SU-DHL-6 (cell line): ENCODE measurements around the gene AFAP1L1.
A peak's percentile ranks its signal among the peaks of the same experiment; 100 is the strongest.

Source experiments
- H2AFZ ChIP-seq: fragments of 200-600 bp; sonication (generic); 2 replicates; pipeline ENCODE4 v1.6.1; 2014; ENCODE audit warnings: low read depth, mild to moderate bottlenecking, moderate library complexity, mixed read lengths, antibody characterized with exemption, low read length; ENCODE audit not compliant: severe bottlenecking
- H3F3A ChIP-seq: fragments of 200-600 bp; shearing (Covaris generic); 2 replicates; pipeline ENCODE4 v1.6.0; 2016; ENCODE audit warnings: antibody characterized with exemption, mild to moderate bottlenecking; ENCODE audit not compliant: insufficient read depth
- H3K27ac ChIP-seq: fragments of 200-600 bp; sonication (generic); 2 replicates; pipeline ENCODE4 v1.5.1; 2016; ENCODE audit warnings: low read depth, mild to moderate bottlenecking, low read length, moderate library complexity, mixed read lengths
- H3K27me3 ChIP-seq: fragments of 200-600 bp; sonication (generic), shearing (Covaris generic); 2 replicates; pipeline ENCODE4 v1.6.0; 2014; ENCODE audit warnings: mild to moderate bottlenecking, low read length
- H3K36me3 ChIP-seq: fragments of 200-600 bp; sonication (generic); 2 replicates; pipeline ENCODE4 v1.6.1; 2014; ENCODE audit warnings: mild to moderate bottlenecking, low read length, mixed read lengths
- H3K4me2 ChIP-seq: fragments of 300-600, 200-600 bp; shearing (Covaris generic), sonication (generic); 2 replicates; pipeline ENCODE4 v1.6.0; 2014; ENCODE audit warnings: low read length, low read depth, mild to moderate bottlenecking; ENCODE audit not compliant: poor library complexity, severe bottlenecking
- H3K4me3 ChIP-seq: fragments of 200-600 bp; sonication (generic); 2 replicates; pipeline ENCODE4 v1.5.1; 2014; ENCODE audit warnings: antibody characterized with exemption, low read length, mild to moderate bottlenecking, mixed read lengths; ENCODE audit not compliant: insufficient read depth, poor library complexity, severe bottlenecking
- H3K79me2 ChIP-seq: fragments of 200-600 bp; sonication (generic); 2 replicates; pipeline ENCODE4 v1.6.1; 2014; ENCODE audit warnings: mild to moderate bottlenecking, low read length, moderate library complexity; ENCODE audit not compliant: insufficient read depth
- H3K9ac ChIP-seq: fragments of 200-600 bp; sonication (generic); 2 replicates; pipeline ENCODE4 v1.7.0; 2014; ENCODE audit warnings: mild to moderate bottlenecking, low read length
- H3K9me2 ChIP-seq: fragments of 200-600 bp; sonication (generic); replicated peaks from 2 replicates; pipeline ENCODE4 v1.6.1; 2014; ENCODE audit warnings: low read length; ENCODE audit not compliant: insufficient read depth
- H3K9me3 ChIP-seq: fragments of 200-600 bp; sonication (generic); 2 replicates; pipeline ENCODE4 v1.6.1; 2014; ENCODE audit warnings: low read length, mixed read lengths; ENCODE audit not compliant: insufficient read depth
- H4K20me1 ChIP-seq: fragments of 200-600 bp; sonication (generic); 2 replicates; pipeline ENCODE4 v1.6.1; 2014; ENCODE audit warnings: low read depth, mild to moderate bottlenecking, antibody characterized with exemption, low read length, moderate library complexity, mixed read lengths
- CTCF ChIP-seq: fragments of 200-600 bp; sonication (generic); IDR thresholded peaks from one replicate; pipeline ENCODE4 v1.5.1; 2017; ENCODE audit warnings: antibody characterized with exemption, mild to moderate bottlenecking, low read length, moderate library complexity; ENCODE audit not compliant: insufficient read depth, poor library complexity, severe bottlenecking
- EZH2phosphoT487 ChIP-seq: fragments of 200-600 bp; sonication (generic), shearing (Covaris generic); conservative IDR thresholded peaks from 2 replicates; pipeline ENCODE4 v1.6.1; 2018; ENCODE audit warnings: mild to moderate bottlenecking, antibody characterized with exemption, low read length, moderate library complexity, mixed read lengths

AFAP1L1 gene

GRCh38 chr5:149380466-149381121 is 108.9 kb downstream of the AFAP1L1 start:
- H3K4me2 ChIP-seq: no peak overlapping the region
- no peak overlapping the region for H3K9ac ChIP-seq

GRCh38 chr5:149381261-149381985 is 109.8 kb downstream of the AFAP1L1 start:
- no peaks in the 10 kb centered on the region for H3K36me3 ChIP-seq
- H3K27ac ChIP-seq: no peak overlapping the region
- no peak overlapping the region for H3K4me3 ChIP-seq
- H3K4me2 ChIP-seq: no peak overlapping the region
- no peaks in the 10 kb centered on the region for H3K9me3 ChIP-seq
- no peaks in the 10 kb centered on the region for H4K20me1 ChIP-seq
- no peaks in the 10 kb centered on the region for H3K27me3 ChIP-seq
- no peaks in the 10 kb centered on the region for H3K79me2 ChIP-seq
- H2AFZ ChIP-seq: no peak overlapping the region
- H3F3A ChIP-seq: no peaks in the 10 kb centered on the region
- no peak overlapping the region for H3K9ac ChIP-seq
- no peak for TF ChIP-seq CTCF
- TF ChIP-seq EZH2phosphoT487: no peak
- H3K9me2 ChIP-seq: no peaks in the 10 kb centered on the region

More at GRCh38 chr5:149380466-149381121, 108.9 kb downstream of the AFAP1L1 start:
- Histone ChIP-seq H3K27me3 (no peaks in the 10 kb centered on the region), H3K79me2 (no peaks in the 10 kb centered on the region), H4K20me1 (no peaks in the 10 kb centered on the region), H2AFZ (no peak overlapping the region), H3K27ac (no peak overlapping the region), H3K36me3 (no peaks in the 10 kb centered on the region), H3F3A (no peaks in the 10 kb centered on the region), H3K9me3 (no peaks in the 10 kb centered on the region), H3K4me3 (no peak overlapping the region), H3K9me2 (no peaks in the 10 kb centered on the region)
- TF ChIP-seq EZH2phosphoT487: no peak
- no peak for TF ChIP-seq CTCF

GRCh38 chr5:149381986-149382338 is 110.3 kb downstream of the AFAP1L1 start:
- Histone ChIP-seq H3K9ac (no peak overlapping the region), H3K27me3 (no peaks in the 10 kb centered on the region), H3K9me3 (no peaks in the 10 kb centered on the region), H3K27ac (no peak overlapping the region), H3F3A (no peaks in the 10 kb centered on the region), H3K9me2 (no peaks in the 10 kb centered on the region), H4K20me1 (no peaks in the 10 kb centered on the region), H3K4me2 (no peak overlapping the region), H2AFZ (no peak overlapping the region), H3K36me3 (no peaks in the 10 kb centered on the region), H3K4me3 (no peak overlapping the region), H3K79me2 (no peaks in the 10 kb centered on the region)
- peak; percentile 87 for TF ChIP-seq CTCF
- no peak for TF ChIP-seq EZH2phosphoT487
